HG03060 (cell line): Measurements from ENCODE around the gene CNNM4.

ENCODE experiments used
- ATAC-seq: cut with Tn5 transposase; IDR thresholded peaks from one replicate; pipeline ENCODE4 v1.9.1; 2021; ENCODE audit warnings: low read depth, moderate number of reproducible peaks; ENCODE audit not compliant: unreplicated experiment

The CNNM4 gene

GRCh38 chr2:96828436-96828835 lies 67.7 kb downstream of the CNNM4 start:
- ATAC-seq: no peak

- no peak for ATAC-seq
These were observed 68.2 kb downstream of the CNNM4 start for GRCh38 chr2:96828874-96829273.

DNA sequence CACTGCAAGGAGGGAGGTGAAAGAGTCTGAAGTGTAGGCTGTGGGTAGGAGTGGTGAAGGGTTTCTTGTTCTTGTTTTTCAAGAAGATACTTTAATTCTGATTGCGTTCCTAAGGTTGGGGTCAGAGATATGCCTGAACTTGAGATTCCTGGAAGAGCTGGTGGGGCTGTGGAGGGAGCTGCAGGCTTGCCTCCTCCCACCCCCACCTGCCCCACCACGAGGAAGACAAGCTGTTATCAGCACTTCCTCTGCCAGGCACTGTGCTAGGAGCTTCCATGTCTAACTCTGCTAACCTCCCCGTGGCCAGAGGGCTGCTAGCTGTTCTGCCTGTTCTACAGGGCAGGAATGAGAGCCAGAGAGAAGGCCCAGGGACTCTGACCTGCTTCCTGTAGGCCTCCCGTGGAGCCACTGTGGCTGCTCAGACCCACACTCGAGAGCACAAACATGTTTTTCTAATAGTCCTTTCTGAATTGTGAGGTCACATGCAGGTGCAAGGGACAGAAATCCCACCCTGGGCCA lies 69.4 kb downstream of the CNNM4 start:
- no peak for ATAC-seq

DNA sequence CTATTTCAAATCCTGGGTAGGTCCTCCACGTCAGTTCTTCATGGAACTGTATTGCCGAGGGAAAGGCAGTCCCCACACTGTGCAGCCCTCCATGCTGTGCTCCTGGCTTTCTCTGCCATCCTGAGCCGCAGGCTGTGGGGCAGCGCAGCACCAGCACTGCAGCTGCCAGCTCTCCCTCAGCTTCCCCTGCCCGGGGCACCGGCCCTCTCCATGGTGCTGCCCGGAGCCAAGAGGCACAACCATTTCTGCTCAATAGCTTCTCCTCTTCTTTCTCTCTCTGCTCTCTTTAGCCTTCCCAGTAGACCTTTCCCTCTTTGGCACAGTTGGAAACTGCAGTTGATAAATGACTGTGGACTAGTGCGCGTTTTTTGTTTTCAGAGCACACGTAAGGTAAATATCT lies 71.0 kb downstream of the CNNM4 start:
- ATAC-seq: no peak

- no peak for ATAC-seq
These were observed 71.7 kb downstream of the CNNM4 start for GRCh38 chr2:96832408-96832753.

- ATAC-seq: no peak
These were observed 72.2 kb downstream of the CNNM4 start for GRCh38 chr2:96832754-96833507.

DNA sequence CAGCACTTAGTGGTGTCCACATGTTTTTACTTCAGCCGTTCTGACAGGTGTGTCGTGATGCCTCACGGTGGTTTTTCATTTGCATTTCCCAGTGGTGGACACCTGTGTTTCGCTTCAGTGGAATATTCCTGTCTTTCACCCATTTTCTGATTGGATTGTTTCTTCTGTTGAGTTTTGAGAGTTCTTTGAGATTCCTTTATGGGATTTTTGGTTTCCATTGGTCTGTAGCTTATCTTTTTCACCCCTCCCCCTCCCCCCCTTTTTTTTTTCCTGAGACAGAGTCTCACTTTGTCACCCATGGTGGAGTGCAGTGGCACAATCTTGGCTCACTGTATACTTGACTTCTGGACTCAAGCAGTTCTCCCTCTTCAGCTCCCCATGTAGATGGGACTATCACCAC lies 75.1 kb downstream of the CNNM4 start:
- no peak for ATAC-seq

DNA sequence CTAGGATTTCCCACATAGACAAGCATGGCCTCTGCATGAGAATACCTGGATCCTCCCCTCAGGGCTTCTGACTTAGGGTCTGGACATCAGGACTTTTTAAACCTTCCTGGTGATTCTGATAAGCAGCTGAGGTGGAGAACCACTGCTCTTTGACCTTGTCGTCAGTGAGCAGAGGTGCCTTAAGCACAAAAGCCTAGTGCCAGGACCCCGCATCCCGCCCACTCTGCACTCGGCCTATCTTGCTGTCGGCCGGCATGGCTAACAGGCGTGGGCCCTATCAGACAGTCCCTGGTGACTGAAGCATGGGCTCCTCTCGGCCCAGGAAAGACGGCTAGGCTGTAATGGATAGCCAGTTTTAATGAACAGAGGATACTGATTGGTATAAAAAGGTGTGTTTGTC lies 76.9 kb downstream of the CNNM4 start:
- ATAC-seq: no peak

DNA sequence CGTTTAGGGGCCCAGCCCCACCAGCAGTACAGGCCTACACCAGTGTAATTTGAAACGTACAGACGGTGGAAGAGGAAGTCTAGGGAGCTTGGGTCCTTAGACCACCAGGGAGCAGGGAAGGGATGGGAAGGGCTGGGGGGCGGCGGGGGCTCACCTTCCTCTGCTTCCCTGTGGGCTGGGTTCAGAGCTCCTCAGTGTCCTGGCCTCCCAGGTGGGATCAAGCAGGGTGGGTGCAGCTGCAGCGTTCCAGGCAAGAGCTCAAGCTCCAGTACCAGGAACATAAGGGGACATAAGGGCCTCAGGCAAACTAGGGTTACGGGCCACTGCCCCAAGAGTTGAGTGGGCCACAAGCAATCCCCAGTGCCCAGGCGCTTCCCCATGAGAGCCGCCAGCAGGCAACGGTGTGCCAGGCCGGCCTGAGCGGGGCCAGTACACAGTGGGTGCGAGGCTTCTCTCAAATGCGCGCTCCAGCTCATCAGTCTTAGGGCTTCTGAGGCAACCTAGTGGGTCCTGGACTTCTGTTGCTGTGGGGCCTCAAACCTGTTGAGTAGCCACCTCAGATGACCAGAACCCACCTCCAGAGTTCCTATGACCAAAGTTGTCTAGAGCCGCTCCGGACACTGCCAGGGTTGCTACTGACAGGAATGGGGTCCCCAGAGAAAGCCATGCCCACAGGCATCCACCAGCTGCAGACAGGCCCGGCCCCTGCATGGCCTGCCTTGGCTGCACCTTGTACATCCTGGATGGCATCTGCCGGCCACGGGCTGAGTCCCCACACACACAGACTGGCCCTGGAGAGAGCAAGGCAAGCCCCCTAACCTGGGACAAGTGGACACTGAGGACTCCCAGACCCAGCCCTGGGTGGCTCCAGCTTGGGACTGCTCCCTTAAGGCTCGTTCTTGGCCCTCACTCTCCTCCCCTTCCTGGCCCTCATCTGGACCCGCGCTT lies 77.9 kb downstream of the CNNM4 start:
- no peak for ATAC-seq

DNA sequence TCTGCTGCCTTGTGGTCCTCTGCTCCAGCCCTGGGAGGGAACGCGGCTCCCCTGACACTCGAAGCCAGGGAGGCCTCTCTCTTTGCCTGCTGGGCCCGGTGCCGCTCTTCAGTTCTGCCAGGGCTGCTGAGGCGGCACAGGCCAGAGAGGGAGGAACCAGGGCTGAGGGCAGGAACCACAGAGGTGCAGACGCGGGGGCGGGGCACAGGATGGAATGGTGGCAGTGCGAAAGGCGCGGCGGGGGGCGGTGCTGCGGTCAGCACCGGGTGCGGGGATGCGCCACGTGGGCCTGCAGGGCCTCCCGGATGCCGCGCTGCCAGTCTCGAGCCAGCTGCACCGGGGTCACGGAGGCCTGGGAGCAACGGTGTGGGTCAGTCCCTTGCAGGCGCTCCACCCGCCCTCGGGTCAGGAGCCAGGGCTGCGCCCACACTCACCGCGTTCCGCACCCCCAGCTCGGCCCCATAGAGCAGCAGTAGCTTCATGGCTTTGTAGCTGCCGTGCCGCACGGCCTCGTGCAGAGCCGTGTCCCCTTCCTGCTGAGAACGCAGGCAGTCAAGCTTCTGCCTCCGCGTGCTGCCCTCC lies 78.7 kb downstream of the CNNM4 start:
- ATAC-seq: no peak

DNA sequence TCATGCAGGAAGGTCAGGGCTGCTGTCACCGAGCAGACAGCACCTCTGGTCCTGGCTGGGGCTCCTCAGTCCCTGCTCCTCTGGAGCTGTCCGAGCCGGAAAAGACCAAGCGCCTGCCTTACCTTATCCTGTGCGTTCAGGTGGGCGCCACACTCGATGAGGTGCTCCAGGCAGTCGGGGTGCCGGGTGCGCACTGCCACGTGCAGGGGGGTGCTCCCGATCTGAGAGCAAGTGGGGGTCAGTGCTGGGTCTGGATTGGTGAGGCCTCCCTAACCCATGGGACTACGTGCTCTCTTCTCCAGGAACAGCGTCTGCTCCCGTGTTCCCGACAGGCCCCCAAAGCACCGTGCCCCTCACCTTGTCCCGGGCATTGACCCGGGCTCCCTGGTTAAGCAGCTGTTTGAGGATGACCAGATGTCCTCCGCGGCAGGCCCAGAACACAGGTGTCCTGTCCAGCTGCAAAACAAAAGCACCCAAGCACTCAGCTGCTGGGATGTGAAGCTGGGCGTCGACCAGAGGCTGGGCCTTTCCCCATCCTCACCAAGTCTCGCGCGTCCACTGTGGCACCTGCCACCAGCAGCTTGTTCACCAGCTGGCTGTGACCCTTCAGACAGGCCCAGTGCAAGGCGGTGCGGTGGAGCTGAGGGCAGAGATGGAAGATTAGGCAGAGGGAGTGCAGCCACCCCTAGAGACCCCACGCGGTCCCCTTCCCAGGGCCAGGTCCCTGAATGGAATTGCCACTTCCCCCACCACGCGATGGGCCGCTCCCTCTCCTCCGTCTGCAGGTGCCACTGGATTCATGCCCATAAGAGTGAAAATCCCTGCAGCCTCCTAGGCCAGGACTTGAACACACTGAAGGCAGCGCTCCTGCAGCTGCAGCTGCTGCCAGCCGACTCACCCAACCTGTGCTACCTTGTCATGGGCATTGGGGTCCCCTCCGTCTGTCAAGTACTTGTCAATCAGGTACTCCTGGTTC lies 79.5 kb downstream of the CNNM4 start:
- ATAC-seq: no peak

GRCh38 chr2:96841701-96842495 lies 81.2 kb downstream of the CNNM4 start:
- no peak for ATAC-seq

GRCh38 chr2:96842600-96842999 lies 81.9 kb downstream of the CNNM4 start:
- no peak for ATAC-seq

GRCh38 chr2:96843538-96844268 lies 83.0 kb downstream of the CNNM4 start, which contains the start of gene ANKRD23:
Gene ANKRD23, minus strand, starts transcription at chr2:96844021. Its CDS starts 29 bp downstream, at chr2:96843992.
- no peak for ATAC-seq

DNA sequence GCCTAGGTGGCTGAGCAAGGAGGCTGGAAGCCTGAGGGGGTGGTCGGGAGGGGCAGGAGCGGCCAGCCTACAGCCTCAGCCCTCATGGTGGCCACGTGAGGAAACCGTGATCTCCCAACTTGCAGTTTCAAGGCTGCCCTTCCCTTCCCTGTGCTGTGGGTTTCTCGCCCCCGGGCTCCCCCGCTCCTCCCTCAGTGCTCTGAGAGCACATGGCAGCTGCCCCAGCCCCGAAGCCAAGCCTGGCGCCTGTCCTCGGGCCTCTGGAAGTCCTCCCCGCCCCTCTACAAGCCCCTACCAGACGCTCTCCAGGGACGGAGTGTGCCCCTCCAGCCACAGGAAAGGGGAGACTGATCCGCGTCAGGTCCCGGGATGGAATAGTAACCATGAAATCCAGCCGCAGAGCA lies 83.7 kb downstream of the CNNM4 start:
- no peak for ATAC-seq

DNA sequence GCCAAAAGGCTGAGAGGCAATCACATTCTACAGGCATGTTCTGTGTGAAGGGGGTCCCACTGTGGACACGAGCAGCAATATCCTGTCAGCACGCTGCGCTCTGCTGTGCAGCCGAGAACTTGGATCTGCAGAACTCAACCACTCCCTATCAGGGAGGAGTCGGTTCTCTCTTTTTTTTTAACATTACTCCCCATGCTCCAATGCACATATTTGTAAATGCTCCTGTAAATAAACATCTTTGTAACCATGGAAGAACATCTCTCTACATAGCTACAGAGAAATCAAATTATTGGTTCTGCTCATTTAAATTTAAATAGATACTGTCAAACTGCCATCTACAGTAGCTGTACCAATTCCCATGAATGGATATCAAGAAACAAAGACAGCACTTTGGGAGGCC lies 86.1 kb downstream of the CNNM4 start:
- ATAC-seq: no peak

- ATAC-seq: no peak
These were observed 86.9 kb downstream of the CNNM4 start for GRCh38 chr2:96847586-96847985.

DNA sequence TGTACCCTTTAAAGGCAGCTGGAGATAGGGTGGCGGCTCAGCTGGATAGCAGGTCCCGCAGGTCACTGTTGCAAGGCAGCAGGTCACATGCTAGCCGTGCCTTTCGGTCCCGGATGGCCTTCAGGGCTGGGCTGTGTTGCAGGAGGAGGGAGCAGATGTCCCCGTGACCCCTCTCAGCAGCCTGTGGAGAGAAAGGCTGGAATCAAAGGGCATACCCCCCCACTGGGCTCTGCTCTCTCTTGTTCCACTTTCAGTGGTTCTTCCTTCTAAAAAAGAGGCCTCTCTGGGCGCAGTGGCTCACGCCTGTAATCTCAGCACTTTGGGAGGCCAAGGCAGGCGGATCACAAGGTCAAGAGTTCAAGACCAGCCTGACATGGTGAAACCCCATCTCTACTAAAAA lies 87.6 kb downstream of the CNNM4 start:
- no peak for ATAC-seq

GRCh38 chr2:96852667-96853066 lies 92.0 kb downstream of the CNNM4 start:
- ATAC-seq: no peak
